ENCODE data around the gene KCNJ6. TPM values are rescaled to one million over a fixed set of nuclear protein-coding genes. Genes with fewer than 3 reads are reported as not detected.
A peak's percentile ranks its signal among the peaks of the same experiment; 100 is the strongest.

Gene KCNJ6
- total RNA-seq, 4 donors from 2014 or later, result not detected

GRCh38 chr21:37622755-37623154 is 293.5 kb downstream of the KCNJ6 start:
- no peaks in the 10 kb centered on the region for H3K27me3 ChIP-seq
- peak overlapping the region in 2 of 4 donors; percentile 16 to 43 for H3K27ac ChIP-seq
- intact Hi-C loops (cut with DNase I; ENCODE audit: low total_unique reads) (no loop called here), in situ Hi-C loops (cut with MboI; ENCODE audit: low sequenced_read_pairs in 4 of 4) (no loop called here)
- H3K4me3 ChIP-seq, result no peak overlapping the region
- H3K36me3 ChIP-seq, result no peaks in the 10 kb centered on the region
- no peak for DNase-seq
- TF ChIP-seq POLR2A (IDR thresholded peaks at IDR 0.05) (no peak), CTCF (IDR thresholded peaks at IDR 0.05 in 4 of 5, conservative IDR thresholded peaks at IDR 0.05 in 1 of 5) (no peak)
- no peaks in the 10 kb centered on the region for H3K9me3 ChIP-seq
- no peak for ATAC-seq
- peaks cover 12 to 34% of the 10 kb centered on the region in 2 donors for H3K4me1 ChIP-seq

DNA sequence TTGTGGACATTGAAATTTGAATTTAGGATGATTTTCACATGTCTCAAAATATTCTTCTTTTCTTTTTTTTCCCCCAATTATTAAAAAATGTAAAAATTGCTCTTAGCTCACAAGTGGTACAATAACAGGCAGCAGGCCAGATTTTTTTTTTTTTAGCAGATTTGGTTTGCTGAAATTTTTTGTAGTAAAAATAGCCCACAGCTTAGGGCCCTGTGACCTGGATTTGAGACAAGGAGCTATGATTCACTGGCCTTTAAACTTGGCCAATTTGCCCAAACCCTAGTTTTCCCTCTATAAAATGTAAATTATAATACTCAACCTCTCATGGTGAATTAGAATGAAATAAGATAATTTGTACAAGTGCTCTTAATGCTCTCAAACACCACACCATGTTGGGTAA is 295.9 kb downstream of the KCNJ6 start:
- no peaks in the 10 kb centered on the region for H3K27me3 ChIP-seq
- no peak for DNase-seq
- in situ Hi-C loops (cut with MboI; ENCODE audit: low sequenced_read_pairs in 4 of 4), result no loop called here
- H3K4me1 ChIP-seq, result peaks cover 12 to 34% of the 10 kb centered on the region in 2 donors
- no peaks in the 10 kb centered on the region for H3K36me3 ChIP-seq
- intact Hi-C loops (cut with DNase I; ENCODE audit: low total_unique reads), result no loop called here
- H3K27ac ChIP-seq, result no peak overlapping the region
- no peak for ATAC-seq
- no peaks in the 10 kb centered on the region for H3K9me3 ChIP-seq
- H3K4me3 ChIP-seq, result no peak overlapping the region
- no peak for TF ChIP-seq CTCF (IDR thresholded peaks at IDR 0.05 in 4 of 5, conservative IDR thresholded peaks at IDR 0.05 in 1 of 5)
- no peak for TF ChIP-seq POLR2A (IDR thresholded peaks at IDR 0.05)

DNA sequence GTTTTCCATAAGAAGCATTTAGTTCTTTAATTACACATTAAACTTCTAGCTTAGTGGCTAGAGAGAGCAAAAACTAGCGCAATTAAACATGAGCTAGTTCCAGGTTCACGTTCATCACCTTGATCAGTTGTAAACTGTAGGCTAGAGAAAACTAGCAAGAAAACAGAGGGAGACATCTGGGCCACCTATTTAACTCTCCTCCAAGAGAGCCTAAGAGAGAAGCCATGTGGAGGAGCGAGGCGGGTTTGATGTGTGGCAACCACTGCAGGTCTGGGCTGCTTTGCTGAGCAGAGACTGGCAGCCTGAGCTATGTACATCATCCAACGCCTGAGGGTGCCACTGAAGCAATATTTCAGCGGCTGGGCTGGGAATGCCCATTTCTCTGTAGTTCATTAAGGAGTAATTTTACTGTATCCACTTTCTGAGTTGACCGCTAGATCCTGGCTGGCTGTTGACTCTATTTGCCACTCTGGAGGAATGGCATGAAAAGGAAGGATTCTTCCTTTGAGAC is 296.7 kb downstream of the KCNJ6 start:
- Histone ChIP-seq H3K36me3 (no peaks in the 10 kb centered on the region), H3K27ac (no peak overlapping the region), H3K27me3 (no peaks in the 10 kb centered on the region), H3K9me3 (no peaks in the 10 kb centered on the region), H3K4me1 (peaks cover 12 to 32% of the 10 kb centered on the region in 2 donors), H3K4me3 (no peak overlapping the region)
- DNase-seq (no peak), ATAC-seq (no peak)
- intact Hi-C loops (cut with DNase I; ENCODE audit: low total_unique reads) (no loop called here), in situ Hi-C loops (cut with MboI; ENCODE audit: low sequenced_read_pairs in 4 of 4) (no loop called here)
- TF ChIP-seq CTCF (IDR thresholded peaks at IDR 0.05 in 4 of 5, conservative IDR thresholded peaks at IDR 0.05 in 1 of 5), result no peak
- no peak for TF ChIP-seq POLR2A (IDR thresholded peaks at IDR 0.05)

GRCh38 chr21:37618081-37618480 is 298.2 kb downstream of the KCNJ6 start:
- no peak overlapping the region for H3K27ac ChIP-seq
- no peaks in the 10 kb centered on the region for H3K9me3 ChIP-seq
- in situ Hi-C loops (cut with MboI; ENCODE audit: low sequenced_read_pairs in 4 of 4), result no loop called here
- intact Hi-C loops (cut with DNase I; ENCODE audit: low total_unique reads), result no loop called here
- no peak for DNase-seq
- peaks cover 5 to 17% of the 10 kb centered on the region in 2 donors for H3K4me1 ChIP-seq
- ATAC-seq, result no peak
- TF ChIP-seq POLR2A (IDR thresholded peaks at IDR 0.05) (no peak), CTCF (IDR thresholded peaks at IDR 0.05 in 4 of 5, conservative IDR thresholded peaks at IDR 0.05 in 1 of 5) (no peak)
- no peaks in the 10 kb centered on the region for H3K27me3 ChIP-seq
- no peak overlapping the region for H3K4me3 ChIP-seq
- no peaks in the 10 kb centered on the region for H3K36me3 ChIP-seq

- H3K4me1 ChIP-seq, result peaks cover 0 to 9% of the 10 kb centered on the region in 2 donors
- in situ Hi-C loops (cut with MboI; ENCODE audit: low sequenced_read_pairs in 4 of 4) (no loop called here), intact Hi-C loops (cut with DNase I; ENCODE audit: low total_unique reads) (no loop called here)
- no peaks in the 10 kb centered on the region for H3K36me3 ChIP-seq
- no peak overlapping the region for H3K27ac ChIP-seq
- ATAC-seq, result no peak
- no peaks in the 10 kb centered on the region for H3K9me3 ChIP-seq
- no peak overlapping the region for H3K4me3 ChIP-seq
- DNase-seq, result no peak
- TF ChIP-seq POLR2A (IDR thresholded peaks at IDR 0.05), result no peak
- TF ChIP-seq CTCF (IDR thresholded peaks at IDR 0.05 in 4 of 5, conservative IDR thresholded peaks at IDR 0.05 in 1 of 5), result no peak
- H3K27me3 ChIP-seq, result no peaks in the 10 kb centered on the region
These were observed 300.3 kb downstream of the KCNJ6 start for GRCh38 chr21:37615962-37616361.
